ENCODE measurements around the gene CCDC146.

CCDC146 gene

DNA sequence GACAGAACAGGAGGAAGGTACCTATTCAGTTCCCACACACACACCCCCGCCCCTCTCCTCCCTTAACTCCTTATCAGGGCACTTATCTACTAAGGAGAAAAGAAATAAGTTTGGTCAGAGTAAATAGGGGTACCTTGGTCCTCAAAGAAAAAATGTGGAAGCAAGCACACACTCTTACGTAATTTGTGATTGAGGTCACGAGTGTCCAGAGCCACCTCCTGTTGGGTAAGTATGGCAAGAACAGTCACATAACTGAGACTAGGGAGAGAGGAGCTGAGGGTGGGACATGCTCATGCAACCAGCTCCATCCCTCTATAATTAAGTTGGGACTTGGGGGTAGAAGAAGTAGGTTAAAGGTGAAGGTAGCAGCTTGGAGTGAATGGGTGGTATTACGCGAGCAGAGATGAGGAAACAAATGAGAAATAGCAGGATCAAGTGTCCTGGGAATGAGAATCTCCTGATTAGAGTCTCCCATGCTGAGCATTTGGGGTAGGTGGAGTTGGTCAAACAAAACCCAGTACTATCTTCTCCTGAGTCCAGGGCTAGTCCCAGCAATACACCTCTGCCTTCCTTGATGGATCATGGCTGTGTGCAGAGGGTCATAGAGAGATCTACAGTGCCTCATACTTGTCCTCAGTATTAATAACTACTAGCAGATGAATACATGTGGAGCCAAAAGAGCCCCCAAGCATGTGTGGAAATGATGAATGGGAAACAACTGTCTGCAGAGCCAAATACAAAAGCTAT lies 216.6 kb downstream of the CCDC146 start:
- no peak for FAIRE-seq
- TF ChIP-seq POLR2AphosphoS5 (IDR thresholded peaks at IDR 0.05; ENCODE audit: low read depth, low read length): no peak
- no peak for TF ChIP-seq TAF1 (IDR thresholded peaks at IDR 0.05; ENCODE audit: borderline replicate concordance, low read depth, low read length)
- no peak for DNase-seq (ENCODE audit: insufficient read length)

DNA sequence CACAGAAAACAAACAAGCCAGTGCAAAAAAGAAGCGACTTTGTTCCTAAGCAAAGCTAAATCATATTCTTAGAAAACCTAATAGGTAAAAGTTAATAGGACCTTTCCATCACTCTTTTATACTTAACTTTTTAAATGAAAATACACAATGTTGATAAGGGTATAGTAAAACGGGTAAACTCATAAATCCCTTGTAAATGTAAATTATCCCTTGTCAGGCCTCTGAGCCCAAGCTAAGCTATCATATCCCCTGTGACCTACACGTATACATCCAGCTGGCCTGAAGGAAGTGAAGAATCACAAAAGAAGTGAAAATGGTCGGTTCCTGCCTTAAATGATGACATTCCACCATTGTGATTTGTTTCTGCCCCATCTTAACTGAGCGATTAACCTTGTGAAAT lies 217.3 kb downstream of the CCDC146 start:
- DNase-seq (ENCODE audit: insufficient read length) (no peak), FAIRE-seq (no peak)
- TF ChIP-seq POLR2A (IDR thresholded peaks at IDR 0.05; ENCODE audit: low read depth, low read length) (no peak), POLR2AphosphoS5 (IDR thresholded peaks at IDR 0.05; ENCODE audit: low read depth, low read length) (no peak), TAF1 (IDR thresholded peaks at IDR 0.05; ENCODE audit: borderline replicate concordance, low read depth, low read length) (no peak)

Data from GM12892 (cell line).